Keratinocyte (primary cell): ENCODE data around the gene ERC1. TPM values are rescaled to one million over a fixed set of nuclear protein-coding genes. Genes with fewer than 3 reads are reported as not detected.

ENCODE experiments used
- DNase-seq: peaks from one replicate; pipeline ENCODE4 v3.0.0-alpha.2; 2011; ENCODE audit warnings: low read depth, missing footprints, low spot score
- FAIRE-seq: peaks from 2 replicates; lab custom pipeline; 2011; peaks lifted over from hg19 to GRCh38; lab: Jason Lieb, UNC
- H2AFZ ChIP-seq: 2 replicates; pipeline ENCODE4 v1.6.0; 2012; ENCODE audit warnings: low read length, control low read depth, inconsistent platforms; ENCODE audit not compliant: control insufficient read depth
- H3K27ac ChIP-seq: 2 replicates; pipeline ENCODE4 v1.5.1; 2011; ENCODE audit warnings: low read length; ENCODE audit not compliant: control insufficient read depth, insufficient read depth
- H3K27me3 ChIP-seq: 3 replicates; pipeline ENCODE4 v1.6.0; 2011; ENCODE audit warnings: low read length; ENCODE audit not compliant: control insufficient read depth, insufficient read depth; ENCODE audit errors: extremely low read depth
- H3K36me3 ChIP-seq, 2 experiments: 2 replicates in 1 of 2; 3 replicates in 1 of 2; pipeline ENCODE4 v1.5.1; 2011; ENCODE audit warnings: low read length in 2 of 2, mild to moderate bottlenecking in 1 of 2; ENCODE audit not compliant: control insufficient read depth in 2 of 2, insufficient read depth in 2 of 2; ENCODE audit errors: extremely low read depth in 1 of 2
- H3K4me1 ChIP-seq: 3 replicates; pipeline ENCODE4 v1.5.1; 2011; ENCODE audit warnings: low read length; ENCODE audit not compliant: control insufficient read depth, insufficient read depth; ENCODE audit errors: extremely low read depth
- H3K4me2 ChIP-seq: 3 replicates; pipeline ENCODE4 v1.6.0; 2011; ENCODE audit warnings: low read depth, low read length; ENCODE audit not compliant: control insufficient read depth, insufficient read depth; ENCODE audit errors: extremely low read depth
- H3K4me3 ChIP-seq, 3 experiments: fragments of 200-600 bp in 1 of 3; sonication (generic) in 1 of 3; 2 replicates in 2 of 3; 3 replicates in 1 of 3; pipeline ENCODE4 v1.5.1; 2011 to 2016; ENCODE audit warnings: low read length in 3 of 3, mild to moderate bottlenecking in 3 of 3, control low read depth in 2 of 3, inconsistent platforms in 1 of 3, low read depth in 1 of 3, mixed read lengths in 1 of 3, mixed run types in 1 of 3, moderate library complexity in 1 of 3; ENCODE audit not compliant: control insufficient read depth in 2 of 3, insufficient read depth in 2 of 3; ENCODE audit errors: extremely low read depth in 1 of 3
- H3K79me2 ChIP-seq: 2 replicates; pipeline ENCODE4 v1.6.0; 2012; ENCODE audit warnings: low read length; ENCODE audit not compliant: control insufficient read depth, insufficient read depth
- H3K9ac ChIP-seq: 3 replicates; pipeline ENCODE4 v1.6.0; 2011; ENCODE audit warnings: low read length; ENCODE audit not compliant: control insufficient read depth, insufficient read depth; ENCODE audit errors: extremely low read depth
- H3K9me1 ChIP-seq: 3 replicates; pipeline ENCODE4 v1.6.0; 2011; ENCODE audit warnings: low read length; ENCODE audit not compliant: control insufficient read depth, insufficient read depth; ENCODE audit errors: extremely low read depth
- H3K9me3 ChIP-seq: 2 replicates; pipeline ENCODE4 v1.5.1; 2012; ENCODE audit warnings: low read depth, low read length; ENCODE audit not compliant: control insufficient read depth
- H4K20me1 ChIP-seq: 3 replicates; pipeline ENCODE4 v1.6.0; 2011; ENCODE audit warnings: low read length; ENCODE audit not compliant: control insufficient read depth, insufficient read depth; ENCODE audit errors: extremely low read depth
- EZH2 ChIP-seq: IDR thresholded peaks from one replicate; pipeline ENCODE4 v1.6.1; 2012; ENCODE audit warnings: inconsistent platforms, mild to moderate bottlenecking, low read length, moderate library complexity
- dilution Hi-C: fragments of 300-500 bp; cut with MboI; formaldehyde crosslinking; loops from one replicate; pipeline ENCODE4 v1.7.0; 2020; ENCODE audit warnings: low sequenced_read_pairs; ENCODE audit not compliant: extremely low pct_ligation_motif_present
- polyA plus RNA-seq, 5 experiments: library from polyadenylated mRNA; depleted of rRNA in 3 of 5; stranded (reverse) in 3 of 5; stranded (forward) in 1 of 5; unstranded in 1 of 5; fragments of >200 nt; gene quantifications; 1 replicate in 1 of 5; 2 replicates in 3 of 5; 3 replicates in 1 of 5; pipeline versions ENCODE4 v1.2.1 to v1.2.3, GENCODE V29; 2011 to 2012; ENCODE audit warnings: missing spikeins in 2 of 5, low read depth in 1 of 5, low replicate concordance in 1 of 5
- TF ChIP-seq, protein P1 (sequence below), 3 experiments: IDR thresholded peaks in 1 of 3; conservative IDR thresholded peaks in 1 of 3; optimal IDR thresholded peaks in 1 of 3; 2 replicates in 2 of 3; 3 replicates in 1 of 3; pipeline versions ENCODE3 to v1.5.1; 2011; ENCODE audit warnings: low read length in 3 of 3, mild to moderate bottlenecking in 3 of 3, moderate library complexity in 2 of 3, control low read depth in 1 of 3, inconsistent platforms in 1 of 3; ENCODE audit not compliant: insufficient read depth in 2 of 3; ENCODE audit errors: extremely low read depth in 1 of 3

The ERC1 gene
- polyA plus RNA-seq, 1 donor (not counting 4 experiments of a cell fraction or from before 2014, with no cell fraction given) = 16.1 TPM

DNA sequence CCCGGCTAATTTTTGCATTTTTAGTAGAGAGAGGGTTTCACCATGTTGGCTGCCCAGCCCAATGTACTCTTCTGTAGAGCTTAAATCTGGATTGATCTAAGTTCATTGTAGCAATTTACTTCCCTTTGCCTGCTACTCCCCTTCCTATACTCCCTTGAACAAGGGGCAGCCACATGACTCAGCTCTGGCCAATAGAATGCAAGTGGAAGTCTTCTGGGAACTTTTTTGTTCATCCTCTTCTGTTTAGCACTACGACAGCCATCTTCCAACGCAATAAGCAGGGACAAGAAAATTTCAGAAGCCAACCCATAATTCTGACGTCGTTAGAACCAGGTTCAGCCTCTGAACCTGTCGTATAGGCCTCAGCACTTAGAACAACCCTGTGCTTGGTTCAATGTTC lies 35.1 kb upstream of the ERC1 start:
- no peak overlapping the region for H3K27ac ChIP-seq
- no peaks in the 10 kb centered on the region for H3K79me2 ChIP-seq
- H3K9me1 ChIP-seq = no peaks in the 10 kb centered on the region
- no peak overlapping the region for H3K4me3 ChIP-seq
- FAIRE-seq (no peak), DNase-seq (no peak)
- H3K9me3 ChIP-seq = no peaks in the 10 kb centered on the region
- no peak overlapping the region for H3K4me2 ChIP-seq
- no peaks in the 10 kb centered on the region for H3K36me3 ChIP-seq
- peaks cover 9% of the 10 kb centered on the region for H3K4me1 ChIP-seq
- no peak overlapping the region for H3K9ac ChIP-seq
- no peak overlapping the region for H2AFZ ChIP-seq
- TF ChIP-seq EZH2 = no peak
- TF ChIP-seq, protein P1, sequence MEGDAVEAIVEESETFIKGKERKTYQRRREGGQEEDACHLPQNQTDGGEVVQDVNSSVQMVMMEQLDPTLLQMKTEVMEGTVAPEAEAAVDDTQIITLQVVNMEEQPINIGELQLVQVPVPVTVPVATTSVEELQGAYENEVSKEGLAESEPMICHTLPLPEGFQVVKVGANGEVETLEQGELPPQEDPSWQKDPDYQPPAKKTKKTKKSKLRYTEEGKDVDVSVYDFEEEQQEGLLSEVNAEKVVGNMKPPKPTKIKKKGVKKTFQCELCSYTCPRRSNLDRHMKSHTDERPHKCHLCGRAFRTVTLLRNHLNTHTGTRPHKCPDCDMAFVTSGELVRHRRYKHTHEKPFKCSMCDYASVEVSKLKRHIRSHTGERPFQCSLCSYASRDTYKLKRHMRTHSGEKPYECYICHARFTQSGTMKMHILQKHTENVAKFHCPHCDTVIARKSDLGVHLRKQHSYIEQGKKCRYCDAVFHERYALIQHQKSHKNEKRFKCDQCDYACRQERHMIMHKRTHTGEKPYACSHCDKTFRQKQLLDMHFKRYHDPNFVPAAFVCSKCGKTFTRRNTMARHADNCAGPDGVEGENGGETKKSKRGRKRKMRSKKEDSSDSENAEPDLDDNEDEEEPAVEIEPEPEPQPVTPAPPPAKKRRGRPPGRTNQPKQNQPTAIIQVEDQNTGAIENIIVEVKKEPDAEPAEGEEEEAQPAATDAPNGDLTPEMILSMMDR (optimal IDR thresholded peaks at IDR 0.05 in 1 of 3, IDR thresholded peaks at IDR 0.05 in 1 of 3, conservative IDR thresholded peaks at IDR 0.05 in 1 of 3; ENCODE audit: extremely low read depth in 1 of 3, insufficient read depth in 2 of 3, low read length in 3 of 3) = no peak
- H4K20me1 ChIP-seq = no peaks in the 10 kb centered on the region
- H3K27me3 ChIP-seq = no peaks in the 10 kb centered on the region
- dilution Hi-C loops = no loop called here

DNA sequence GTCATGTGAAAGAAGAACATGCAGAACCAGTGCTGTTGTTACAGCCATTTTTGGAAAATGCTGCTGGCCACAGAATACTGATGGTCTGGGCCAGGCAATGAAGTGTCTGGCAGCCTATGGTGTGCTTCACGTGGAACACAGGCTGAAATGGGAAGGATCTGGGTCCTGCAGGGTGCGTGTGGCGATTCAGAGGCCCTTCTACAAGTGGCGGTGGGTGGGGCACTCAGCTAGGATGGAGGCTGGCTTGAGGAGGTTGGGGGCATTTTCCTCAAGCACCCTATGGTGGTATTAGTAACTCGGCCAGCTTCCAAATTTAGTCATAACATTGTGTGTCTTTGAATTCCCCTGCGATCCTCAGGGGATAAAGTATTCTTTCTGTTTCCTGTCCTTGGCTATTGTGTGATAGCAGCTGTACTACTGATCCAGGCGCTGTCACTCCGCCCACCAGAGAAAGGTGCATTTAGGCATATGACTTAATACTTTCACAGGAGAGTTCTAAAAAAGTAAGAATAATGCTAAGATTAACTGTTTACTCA lies 32.4 kb upstream of the ERC1 start:
- no peaks in the 10 kb centered on the region for H3K9me1 ChIP-seq
- dilution Hi-C loops = no loop called here
- H3K27me3 ChIP-seq = no peaks in the 10 kb centered on the region
- no peak overlapping the region for H3K4me2 ChIP-seq
- FAIRE-seq (no peak), DNase-seq (no peak)
- H3K27ac ChIP-seq = no peak overlapping the region
- no peak overlapping the region for H2AFZ ChIP-seq
- no peaks in the 10 kb centered on the region for H3K79me2 ChIP-seq
- H3K9ac ChIP-seq = no peak overlapping the region
- H3K9me3 ChIP-seq = no peaks in the 10 kb centered on the region
- H4K20me1 ChIP-seq = no peaks in the 10 kb centered on the region
- H3K36me3 ChIP-seq = no peaks in the 10 kb centered on the region
- H3K4me1 ChIP-seq = peaks cover 4% of the 10 kb centered on the region
- no peak for TF ChIP-seq EZH2
- TF ChIP-seq, protein P1 (optimal IDR thresholded peaks at IDR 0.05 in 1 of 3, IDR thresholded peaks at IDR 0.05 in 1 of 3, conservative IDR thresholded peaks at IDR 0.05 in 1 of 3; ENCODE audit: extremely low read depth in 1 of 3, insufficient read depth in 2 of 3, low read length in 3 of 3) = no peak
- H3K4me3 ChIP-seq = no peak overlapping the region
